Activated CD8-positive, alpha-beta memory T cell treated with anti-CD3 and anti-CD28 coated beads, Interleukin-2, amount 10 ng/mL, durations not matched to agents 7 days and 5 days (primary cell): ENCODE data around the gene RBM22. TPM values are rescaled to one million over a fixed set of nuclear protein-coding genes. Genes with fewer than 3 reads are reported as not detected.

ENCODE experiments used
- ATAC-seq: fragments of 150-1000 bp; cut with Tn5 transposase; one replicate; pipeline ENCODE4 v1.10.0; 2021; ENCODE audit warnings: moderate library complexity
- CTCF ChIA-PET: fragments of 350-600 bp; sonication (Branson Sonifier 250); formaldehyde crosslinking; loops from one replicate; lab custom pipeline; 2021; ENCODE audit warnings: antibody characterized with exemption; lab: Charles Lee
- DNase-seq: peaks from one replicate; pipeline ENCODE4 v3.0.0-alpha.2; 2020
- H3K27ac Mint-ChIP-seq: one replicate; pipeline ENCODE4 v1.8.0; 2021; ENCODE audit warnings: mild to moderate bottlenecking, mixed read lengths
- H3K27me3 Mint-ChIP-seq: one replicate; pipeline ENCODE4 v1.8.0; 2021; ENCODE audit warnings: mixed read lengths
- H3K36me3 Mint-ChIP-seq: one replicate; pipeline ENCODE4 v1.8.0; 2021; ENCODE audit warnings: mild to moderate bottlenecking, mixed read lengths
- H3K4me1 Mint-ChIP-seq: one replicate; pipeline ENCODE4 v1.8.0; 2021; ENCODE audit warnings: mixed read lengths
- H3K4me3 Mint-ChIP-seq: one replicate; pipeline ENCODE4 v1.8.0; 2021; ENCODE audit warnings: mild to moderate bottlenecking, moderate library complexity, mixed read lengths
- H3K9me3 Mint-ChIP-seq: one replicate; pipeline ENCODE4 v1.8.0; 2022; ENCODE audit warnings: low read depth, mixed read lengths
- total RNA-seq, 2 experiments: library from RNA; stranded (reverse); gene quantifications; one replicate each; pipeline ENCODE4 v1.2.3, GENCODE V29; 2021

Gene RBM22
- total RNA-seq, 2 experiments from 2014 or later, result 63.3 to 78.7 TPM

DNA sequence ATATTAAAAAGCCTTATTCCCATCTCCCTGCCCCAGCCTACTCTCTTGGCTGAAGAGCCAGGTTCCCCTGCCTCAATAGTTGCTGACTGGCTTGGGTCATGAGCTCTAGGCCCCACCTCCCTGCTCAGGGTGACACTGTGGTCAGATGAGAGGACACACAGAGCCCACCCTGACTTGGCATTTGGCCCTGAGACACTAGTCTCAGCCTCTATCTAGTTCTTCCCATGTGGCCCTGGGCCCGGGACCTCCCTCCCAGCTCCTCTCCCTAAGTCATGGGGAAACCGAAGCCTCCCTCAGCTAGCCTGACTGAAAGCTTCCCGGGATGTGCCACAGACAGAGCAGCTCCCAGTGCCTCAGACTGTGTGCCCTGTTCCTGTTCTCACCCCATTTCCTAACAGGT, 45.6 kb downstream of the RBM22 start:
- Mint-ChIP-seq H3K27ac (no peak overlapping the region), H3K27me3 (peaks cover 8% of the 10 kb centered on the region), H3K4me3 (no peak overlapping the region), H3K4me1 (peaks cover 10% of the 10 kb centered on the region), H3K36me3 (no peaks in the 10 kb centered on the region), H3K9me3 (no peaks in the 10 kb centered on the region)
- DNase-seq (no peak), ATAC-seq (no peak)
- CTCF ChIA-PET, result interaction anchor here (1.4 to 4.1 kb wide), 3 partner anchors 13 to 192 kb away, joined by 4 to 30 read pairs (median 11); partner anchors contain the start of gene IRGM

DNA sequence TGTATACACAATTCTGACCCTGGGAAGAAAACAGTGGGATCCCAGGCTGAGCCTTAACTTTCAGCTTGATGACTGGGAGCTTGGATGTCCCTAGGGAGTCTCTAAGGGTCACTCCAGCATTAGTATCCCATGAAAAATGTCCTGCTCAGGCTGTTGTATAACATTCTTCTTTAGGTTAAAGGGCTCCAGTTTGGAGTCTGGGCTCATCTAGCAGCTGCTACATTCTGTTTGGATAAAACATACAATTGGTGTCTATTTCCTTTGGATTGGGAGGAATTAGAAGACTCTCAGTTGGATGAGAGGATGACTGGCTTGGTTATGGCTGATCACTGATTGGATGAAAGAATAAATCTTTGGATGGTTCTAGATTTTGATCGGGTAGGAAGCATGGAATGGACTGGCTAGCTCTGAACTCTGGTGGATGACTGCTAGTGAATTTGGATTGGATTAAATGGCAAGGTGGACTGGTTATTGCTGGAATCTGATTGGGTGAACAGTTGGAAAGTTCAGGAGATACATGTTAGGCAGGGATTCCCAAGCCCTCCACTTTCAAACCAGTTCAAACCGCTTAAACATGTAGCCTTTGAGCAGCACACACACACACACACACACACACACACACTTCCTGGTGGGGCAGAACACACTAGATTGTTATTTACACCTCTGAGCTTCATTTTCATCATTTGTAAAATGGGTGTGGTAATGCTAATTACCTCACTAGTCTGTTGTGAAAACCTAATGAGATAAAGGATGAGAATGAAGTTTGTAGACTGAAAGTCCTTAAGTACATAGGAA, 46.9 kb downstream of the RBM22 start:
- no peak for ATAC-seq
- H3K4me3 Mint-ChIP-seq, result no peak overlapping the region
- CTCF ChIA-PET, result interaction anchor here (1.0 to 2.5 kb wide), 4 partner anchors 15 to 193 kb away, joined by 3 to 12 read pairs (median 7); partner anchors contain the start of gene IRGM

DNA sequence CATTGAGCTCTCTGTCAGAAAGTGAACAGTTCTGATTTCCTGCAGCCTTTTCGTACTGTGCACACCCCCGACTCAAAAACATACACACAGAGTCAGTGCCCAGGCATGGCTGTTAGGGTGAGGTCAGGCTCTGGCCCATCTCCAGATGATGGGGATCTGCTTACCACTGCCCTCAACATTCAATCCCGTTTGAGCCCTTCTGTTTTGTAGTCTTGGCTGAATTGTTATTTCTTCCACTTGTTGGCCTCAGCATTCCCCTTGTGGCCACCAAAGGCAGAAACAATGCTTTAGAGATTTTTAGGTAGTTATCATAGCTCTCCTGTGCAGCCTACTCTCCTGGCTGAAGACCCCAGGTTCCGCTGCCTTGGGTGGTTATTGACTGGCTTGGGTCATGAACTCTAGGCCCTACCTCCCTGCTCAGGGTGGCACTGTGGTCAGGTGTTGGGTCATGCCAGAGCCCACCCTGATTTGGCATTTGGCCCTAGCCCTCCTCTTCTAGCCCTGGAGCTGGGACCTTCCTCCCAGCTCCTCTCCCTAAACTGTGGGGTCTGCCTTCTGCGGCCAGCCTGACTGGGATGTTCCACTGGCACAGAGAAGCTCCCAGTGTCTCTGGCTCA, 47.6 kb downstream of the RBM22 start:
- peaks cover 10% of the 10 kb centered on the region for H3K4me1 Mint-ChIP-seq
- H3K4me3 Mint-ChIP-seq, result no peak overlapping the region
- no peak overlapping the region for H3K27ac Mint-ChIP-seq
- CTCF ChIA-PET, result interaction anchor here (1.0 to 2.5 kb wide), 3 partner anchors 93 to 193 kb away, joined by 3 to 12 read pairs (median 11); partner anchors contain the start of gene IRGM
- H3K36me3 Mint-ChIP-seq, result no peaks in the 10 kb centered on the region
- H3K27me3 Mint-ChIP-seq, result peaks cover 8% of the 10 kb centered on the region
- no peaks in the 10 kb centered on the region for H3K9me3 Mint-ChIP-seq
- ATAC-seq, result no peak
- DNase-seq, result no peak

More for the DNA sequence above, 46.9 kb downstream of the RBM22 start:
- H3K36me3 Mint-ChIP-seq, result no peaks in the 10 kb centered on the region
- peaks cover 10% of the 10 kb centered on the region for H3K4me1 Mint-ChIP-seq
- no peak overlapping the region for H3K27ac Mint-ChIP-seq
- H3K27me3 Mint-ChIP-seq, result peaks cover 8% of the 10 kb centered on the region
- DNase-seq, result no peak
- H3K9me3 Mint-ChIP-seq, result no peaks in the 10 kb centered on the region

DNA sequence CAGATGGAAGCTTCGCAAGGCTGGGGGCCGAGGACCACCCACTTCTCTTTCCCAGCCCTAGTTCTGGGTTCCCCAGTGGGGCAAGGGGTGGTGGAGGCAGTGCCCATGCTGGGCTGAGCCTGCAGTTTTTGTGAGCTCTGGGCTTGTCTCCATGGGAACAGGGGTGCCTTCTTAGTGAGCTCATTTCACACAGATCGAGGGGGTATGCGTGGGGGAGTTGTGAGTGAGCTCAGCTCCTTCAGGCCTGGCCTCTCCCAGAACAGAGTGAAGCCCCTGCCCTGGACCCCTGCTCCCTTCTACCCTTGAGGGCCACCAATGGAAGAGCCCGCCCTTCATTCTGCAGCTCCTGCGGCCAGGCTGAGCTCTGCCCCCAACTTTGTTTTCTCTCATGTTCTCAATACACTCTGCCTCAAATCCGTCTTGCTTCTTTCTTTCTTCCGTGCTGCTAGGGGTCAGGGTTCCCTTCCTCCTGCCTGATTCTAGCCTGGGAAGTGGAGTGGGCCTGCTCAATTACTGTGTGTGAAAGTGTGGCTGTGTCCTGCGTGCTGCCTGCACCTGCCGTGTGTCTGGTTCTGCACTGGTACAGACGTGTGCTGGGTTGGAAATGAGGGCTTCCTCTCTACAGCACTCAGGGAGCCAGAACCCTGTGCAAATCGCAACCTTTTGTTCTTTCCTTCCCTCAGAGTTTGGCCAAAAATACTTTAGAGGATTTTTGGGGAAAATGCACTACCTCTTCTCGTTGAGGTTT, 48.8 kb downstream of the RBM22 start:
- no peak for ATAC-seq

DNA sequence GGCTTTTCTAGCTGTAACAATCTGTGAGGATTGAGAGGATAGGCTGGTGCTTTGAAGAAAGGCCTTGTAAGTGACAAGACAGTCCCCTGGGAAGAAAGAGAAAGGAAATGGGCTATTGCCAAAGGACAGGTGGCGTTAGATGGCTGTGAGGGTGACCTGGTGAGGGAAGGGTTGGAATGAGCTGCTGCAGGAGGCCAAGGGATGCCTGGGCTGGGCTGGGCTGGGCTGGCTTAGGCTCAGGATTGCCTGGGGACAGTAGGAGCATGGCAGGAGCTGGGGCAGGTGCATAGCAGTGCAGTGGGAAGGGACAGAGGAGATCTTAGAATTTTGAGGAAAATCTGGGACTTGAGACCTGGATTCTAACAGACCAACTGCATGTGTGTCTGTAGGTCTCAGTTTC, 49.5 kb downstream of the RBM22 start:
- H3K27ac Mint-ChIP-seq, result no peak overlapping the region
- DNase-seq (no peak), ATAC-seq (no peak)
- H3K9me3 Mint-ChIP-seq, result no peaks in the 10 kb centered on the region
- peaks cover 2% of the 10 kb centered on the region for H3K27me3 Mint-ChIP-seq
- CTCF ChIA-PET, result interaction anchor here (1.0 to 1.1 kb wide), 2 partner anchors 96 to 106 kb away, joined by 3 read pairs; no protein-coding TSS in a partner anchor
- no peaks in the 10 kb centered on the region for H3K36me3 Mint-ChIP-seq
- H3K4me3 Mint-ChIP-seq, result no peak overlapping the region
- peaks cover 2% of the 10 kb centered on the region for H3K4me1 Mint-ChIP-seq

More for the DNA sequence above, 48.8 kb downstream of the RBM22 start:
- H3K9me3 Mint-ChIP-seq, result no peaks in the 10 kb centered on the region
- CTCF ChIA-PET, result interaction anchor here (1.0 to 1.1 kb wide), 2 partner anchors 97 to 107 kb away, joined by 3 read pairs; no protein-coding TSS in a partner anchor
- peaks cover 3% of the 10 kb centered on the region for H3K4me1 Mint-ChIP-seq
- H3K4me3 Mint-ChIP-seq, result no peak overlapping the region
- H3K27ac Mint-ChIP-seq, result no peak overlapping the region
- H3K27me3 Mint-ChIP-seq, result peaks cover 2% of the 10 kb centered on the region
- no peaks in the 10 kb centered on the region for H3K36me3 Mint-ChIP-seq
- DNase-seq, result no peak

DNA sequence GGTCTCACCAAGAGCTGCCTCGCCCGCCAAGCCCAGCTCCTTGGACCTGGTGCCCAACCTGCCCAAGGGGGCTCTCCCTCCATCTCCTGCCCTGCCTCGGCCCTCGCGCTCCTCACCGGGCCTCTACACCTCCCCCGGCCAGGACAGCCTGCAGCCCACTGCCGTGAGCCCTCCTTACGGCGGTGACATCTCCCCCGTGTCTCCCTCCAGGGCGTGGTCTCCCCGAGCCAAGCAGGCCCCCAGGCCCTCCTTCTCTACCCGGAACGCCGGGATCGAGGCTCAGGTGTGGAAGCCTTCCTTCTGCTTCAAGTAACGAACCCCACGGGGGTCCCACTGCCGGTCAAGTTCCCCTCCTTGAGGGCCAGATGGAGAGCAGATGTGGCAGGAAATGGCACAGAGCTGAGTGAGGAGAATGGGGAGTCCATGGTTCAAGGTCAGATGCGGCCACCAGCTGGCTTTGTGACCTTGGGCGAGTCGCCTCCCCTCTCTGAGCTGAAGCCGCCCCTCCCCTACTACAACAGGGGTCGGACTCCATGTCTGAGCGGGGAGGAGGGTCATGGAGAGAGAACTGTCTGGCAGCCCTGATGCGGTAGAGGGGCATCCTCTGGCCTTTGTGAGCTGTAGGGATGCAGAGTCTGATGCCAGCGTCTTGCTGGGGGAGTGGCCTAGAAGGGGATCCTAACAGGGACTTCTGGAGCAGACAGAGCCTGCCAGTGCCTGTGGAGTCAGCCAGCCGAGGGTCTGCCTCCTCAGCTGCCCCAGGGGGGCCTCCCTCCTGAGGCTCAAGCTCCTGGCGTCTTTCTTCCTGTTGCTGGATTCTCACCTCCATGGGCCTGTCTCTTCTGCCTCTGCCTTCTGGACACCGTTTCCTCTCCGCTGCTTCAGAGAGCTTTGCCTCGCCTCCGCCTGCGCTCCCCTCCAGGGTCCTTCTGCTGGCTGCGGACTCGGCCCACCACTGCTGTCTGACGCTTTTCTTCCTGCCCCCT, 50.5 kb downstream of the RBM22 start:
- no peak overlapping the region for H3K4me3 Mint-ChIP-seq
- CTCF ChIA-PET, result no interaction called here
- ATAC-seq (no peak), DNase-seq (no peak)
- peaks cover 4% of the 10 kb centered on the region for H3K27me3 Mint-ChIP-seq
- no peaks in the 10 kb centered on the region for H3K4me1 Mint-ChIP-seq
- no peaks in the 10 kb centered on the region for H3K9me3 Mint-ChIP-seq
- no peaks in the 10 kb centered on the region for H3K36me3 Mint-ChIP-seq
- H3K27ac Mint-ChIP-seq, result no peak overlapping the region

DNA sequence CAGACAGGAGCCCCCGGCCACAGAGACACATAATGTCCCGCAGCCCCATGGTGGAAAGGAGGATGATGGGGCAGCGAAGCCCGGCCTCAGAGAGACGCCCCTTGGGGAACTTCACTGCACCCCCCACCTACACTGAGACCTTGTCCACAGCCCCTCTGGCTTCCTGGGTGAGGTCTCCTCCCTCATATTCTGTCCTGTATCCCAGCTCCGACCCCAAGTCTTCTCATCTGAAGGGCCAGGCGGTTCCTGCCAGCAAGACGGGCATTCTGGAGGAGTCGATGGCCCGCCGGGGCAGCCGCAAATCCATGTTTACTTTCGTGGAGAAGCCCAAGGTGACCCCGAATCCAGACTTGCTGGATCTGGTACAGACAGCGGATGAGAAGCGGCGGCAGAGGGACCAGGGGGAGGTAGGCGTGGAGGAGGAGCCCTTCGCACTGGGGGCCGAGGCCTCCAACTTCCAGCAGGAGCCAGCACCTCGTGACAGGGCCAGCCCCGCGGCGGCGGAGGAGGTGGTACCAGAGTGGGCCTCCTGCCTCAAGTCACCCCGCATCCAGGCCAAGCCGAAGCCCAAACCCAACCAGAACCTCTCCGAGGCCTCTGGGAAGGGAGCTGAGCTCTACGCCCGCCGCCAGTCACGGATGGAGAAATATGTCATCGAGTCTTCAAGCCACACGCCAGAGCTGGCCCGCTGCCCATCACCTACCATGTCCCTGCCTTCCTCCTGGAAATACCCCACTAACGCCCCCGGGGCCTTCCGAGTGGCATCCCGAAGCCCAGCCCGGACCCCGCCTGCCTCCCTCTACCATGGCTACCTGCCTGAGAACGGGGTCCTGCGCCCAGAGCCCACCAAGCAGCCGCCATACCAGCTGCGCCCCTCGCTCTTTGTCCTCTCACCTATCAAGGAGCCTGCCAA, 51.5 kb downstream of the RBM22 start:
- CTCF ChIA-PET, result no interaction called here
- peaks cover 7% of the 10 kb centered on the region for H3K27me3 Mint-ChIP-seq
- H3K4me3 Mint-ChIP-seq, result no peak overlapping the region

DNA sequence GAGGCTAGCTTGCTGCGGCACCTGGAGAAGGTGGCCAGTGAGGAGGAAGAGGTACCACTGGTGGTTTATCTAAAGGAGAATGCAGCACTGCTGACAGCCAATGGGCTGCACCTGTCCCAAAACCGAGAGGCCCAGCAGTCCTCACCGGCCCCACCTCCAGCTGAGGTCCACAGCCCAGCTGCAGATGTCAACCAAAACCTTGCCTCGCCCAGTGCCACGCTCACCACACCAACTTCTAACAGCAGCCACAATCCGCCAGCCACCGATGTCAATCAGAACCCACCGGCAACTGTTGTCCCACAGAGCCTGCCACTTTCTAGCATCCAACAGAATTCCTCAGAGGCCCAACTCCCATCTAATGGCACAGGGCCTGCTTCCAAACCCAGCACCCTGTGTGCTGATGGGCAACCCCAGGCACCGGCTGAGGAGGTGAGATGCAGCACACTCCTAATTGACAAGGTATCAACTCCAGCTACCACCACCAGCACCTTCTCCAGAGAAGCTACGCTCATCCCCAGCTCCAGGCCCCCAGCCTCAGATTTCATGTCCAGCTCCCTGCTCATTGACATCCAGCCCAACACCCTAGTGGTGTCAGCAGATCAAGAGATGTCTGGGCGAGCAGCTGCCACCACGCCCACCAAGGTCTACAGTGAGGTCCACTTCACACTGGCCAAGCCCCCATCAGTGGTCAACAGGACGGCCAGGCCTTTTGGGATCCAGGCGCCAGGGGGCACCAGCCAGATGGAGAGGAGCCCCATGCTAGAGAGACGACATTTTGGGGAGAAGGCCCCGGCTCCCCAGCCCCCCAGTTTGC, 52.4 kb downstream of the RBM22 start:
- H3K36me3 Mint-ChIP-seq, result no peaks in the 10 kb centered on the region
- CTCF ChIA-PET, result no interaction called here
- no peaks in the 10 kb centered on the region for H3K9me3 Mint-ChIP-seq
- peaks cover 8% of the 10 kb centered on the region for H3K27me3 Mint-ChIP-seq
- no peaks in the 10 kb centered on the region for H3K4me1 Mint-ChIP-seq
- ATAC-seq, result no peak
- no peak overlapping the region for H3K4me3 Mint-ChIP-seq
- H3K27ac Mint-ChIP-seq, result no peak overlapping the region
- DNase-seq, result no peak

More for the DNA sequence above, 51.5 kb downstream of the RBM22 start:
- no peak for ATAC-seq
- Mint-ChIP-seq H3K36me3 (no peaks in the 10 kb centered on the region), H3K9me3 (no peaks in the 10 kb centered on the region), H3K4me1 (no peaks in the 10 kb centered on the region), H3K27ac (no peak overlapping the region)
- no peak for DNase-seq

DNA sequence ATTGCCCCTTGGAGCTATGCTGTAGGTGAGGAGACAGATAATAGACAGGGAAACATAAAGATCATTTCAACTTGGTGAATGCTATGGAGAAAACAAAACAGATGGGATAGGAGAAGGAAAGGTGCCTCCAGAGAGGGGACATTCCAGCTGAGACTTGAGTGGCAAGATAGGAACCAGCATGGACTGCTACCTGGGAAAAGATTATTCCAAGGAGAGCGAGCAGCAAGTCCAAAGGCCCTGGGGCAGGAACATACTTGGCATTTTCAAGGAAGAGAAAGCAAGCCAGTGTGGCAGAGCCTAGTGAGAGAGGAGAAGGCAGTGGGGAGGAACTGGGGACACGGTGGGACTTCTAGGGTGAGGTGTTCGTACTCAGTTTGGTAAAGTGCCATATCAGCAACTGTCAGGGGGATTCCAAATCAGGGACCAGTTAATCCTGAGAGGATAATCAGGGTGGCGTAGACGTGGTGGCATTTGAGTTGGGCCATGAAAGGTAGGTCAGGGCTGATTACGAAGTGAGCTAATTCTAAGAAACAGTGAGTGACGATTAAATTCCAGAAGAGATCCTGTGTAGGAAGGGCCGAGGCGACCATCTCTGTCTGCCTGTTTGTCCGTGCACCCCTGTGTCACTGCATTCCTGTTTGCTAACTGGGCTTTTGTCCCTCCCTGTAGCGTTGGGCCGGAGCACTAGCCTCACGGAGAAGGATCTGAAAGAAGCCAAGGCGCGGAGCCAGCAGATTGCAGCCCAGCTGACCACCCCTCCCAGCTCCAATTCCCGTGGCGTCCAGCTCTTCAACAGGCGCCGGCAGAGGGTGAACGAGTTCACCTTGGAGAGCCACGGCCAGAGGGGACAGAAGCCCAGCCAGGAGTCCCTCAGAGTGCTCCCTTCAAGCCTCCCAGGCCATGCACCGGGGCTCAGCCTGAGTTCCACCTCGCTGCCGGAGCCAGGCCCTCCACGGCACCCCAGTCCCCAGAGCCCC, 53.3 kb downstream of the RBM22 start:
- no peak for DNase-seq
- H3K4me3 Mint-ChIP-seq, result no peak overlapping the region
- H3K4me1 Mint-ChIP-seq, result no peaks in the 10 kb centered on the region
- CTCF ChIA-PET, result no interaction called here
- H3K27ac Mint-ChIP-seq, result no peak overlapping the region
- H3K9me3 Mint-ChIP-seq, result no peaks in the 10 kb centered on the region
- H3K36me3 Mint-ChIP-seq, result no peaks in the 10 kb centered on the region
- peaks cover 8% of the 10 kb centered on the region for H3K27me3 Mint-ChIP-seq
- ATAC-seq, result no peak

DNA sequence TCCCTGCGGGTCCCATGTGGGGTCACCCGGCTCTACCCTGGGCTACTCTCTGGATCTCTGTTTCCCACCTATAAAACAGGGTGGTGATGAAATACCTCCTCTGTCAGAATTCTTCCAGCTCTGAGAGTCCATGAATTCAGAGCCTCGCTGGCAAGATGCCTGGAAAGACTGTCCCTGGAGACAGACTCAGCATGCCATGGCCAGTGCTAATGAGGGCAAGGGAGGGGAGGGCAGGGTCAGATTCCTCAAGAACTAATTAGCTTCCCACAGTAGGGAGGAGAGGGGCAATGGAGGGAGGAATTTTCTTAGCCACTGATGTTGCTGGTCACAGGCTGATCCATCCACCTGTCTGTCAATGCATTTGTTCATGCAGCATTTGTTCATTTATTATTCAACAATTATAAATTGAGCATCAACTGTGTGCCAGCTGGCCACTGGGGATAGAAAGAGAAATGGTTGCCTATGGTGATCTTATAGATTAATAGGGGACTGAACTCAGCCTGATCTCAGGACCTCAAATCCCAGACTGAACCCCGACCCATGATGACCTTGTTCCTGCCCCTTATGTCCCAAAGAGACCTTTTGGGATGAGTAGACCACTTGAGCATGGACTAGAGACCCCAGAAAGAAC, 55.7 kb downstream of the RBM22 start:
- no peaks in the 10 kb centered on the region for H3K4me1 Mint-ChIP-seq
- no peak for ATAC-seq
- H3K27ac Mint-ChIP-seq, result no peak overlapping the region
- CTCF ChIA-PET, result no interaction called here
- H3K36me3 Mint-ChIP-seq, result no peaks in the 10 kb centered on the region
- no peak overlapping the region for H3K4me3 Mint-ChIP-seq
- H3K27me3 Mint-ChIP-seq, result peaks cover 8% of the 10 kb centered on the region
- DNase-seq, result no peak
- no peaks in the 10 kb centered on the region for H3K9me3 Mint-ChIP-seq
